Measurements from ENCODE around the gene ZNF726.
"Not testable (repeated sequence)": the region's sequence is repeated elsewhere in the genome, so short reads cannot be mapped to it uniquely, and the experiment has no call there.

ZNF726 gene

GRCh38 chr19:23908165-23908564 is 6.5 kb upstream of the ZNF726 start:
- Mint-ChIP-seq H3K9me3 (peaks cover 10 to 18% of the 10 kb centered on the region in 2 donors), H3K4me1 (no peaks in the 10 kb centered on the region), H3K4me3 (no peak overlapping the region), H3K27me3 (no peaks in the 10 kb centered on the region), H3K27ac (no peak overlapping the region), H3K36me3 (no peaks in the 10 kb centered on the region)
- DNase-seq (no peak), ATAC-seq (replicated peaks) (no peak)

DNA sequence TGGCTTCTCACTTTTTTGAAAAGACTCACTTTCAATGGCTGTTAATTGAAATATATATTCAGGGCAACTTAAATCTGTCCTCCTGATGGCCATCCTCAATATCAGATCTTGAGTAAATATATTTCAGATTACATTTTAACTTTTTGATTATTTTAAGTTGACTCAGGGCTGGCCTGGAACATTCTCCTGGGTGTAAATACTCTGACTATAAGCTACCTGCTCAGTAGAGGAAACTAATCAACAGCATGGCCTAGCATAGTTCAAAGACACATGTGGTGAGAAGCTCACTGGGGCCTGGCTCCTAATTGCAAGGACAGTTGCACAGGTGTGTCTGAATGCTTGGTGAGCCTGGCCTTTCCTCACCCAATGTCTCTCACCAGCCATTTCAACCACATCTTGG is 5.5 kb upstream of the ZNF726 start:
- Mint-ChIP-seq H3K4me1 (peaks cover 0 to 1% of the 10 kb centered on the region in 2 donors), H3K27me3 (no peaks in the 10 kb centered on the region), H3K4me3 (no peak overlapping the region), H3K9me3 (peaks cover 8 to 15% of the 10 kb centered on the region in 2 donors), H3K27ac (no peak overlapping the region), H3K36me3 (no peaks in the 10 kb centered on the region)
- no peak for DNase-seq
- ATAC-seq (replicated peaks): no peak

DNA sequence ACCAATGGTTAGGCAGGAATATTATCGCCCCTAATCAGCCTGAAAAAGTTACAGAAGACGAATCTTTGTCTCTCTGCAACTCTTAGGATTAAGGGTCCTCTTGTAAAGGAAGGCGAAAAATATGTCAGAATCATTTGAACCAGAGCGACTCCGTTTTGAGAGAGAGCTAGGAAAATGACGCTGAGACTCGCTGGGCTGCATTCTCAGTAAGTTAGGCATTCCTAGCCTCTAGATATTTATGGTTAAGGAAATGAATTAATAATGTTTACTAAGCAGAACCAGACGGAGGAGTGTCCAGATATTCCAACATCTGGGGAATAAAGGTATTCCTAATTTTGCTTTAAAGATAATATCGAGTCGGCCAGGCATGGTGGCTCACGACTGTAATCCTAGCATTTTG is 755 bp upstream of the ZNF726 start:
- H3K27me3 Mint-ChIP-seq: no peaks in the 10 kb centered on the region
- peak overlapping the region; percentile 39 to 97 for H3K4me3 Mint-ChIP-seq
- no peak overlapping the region for H3K27ac Mint-ChIP-seq
- no peak for DNase-seq
- peaks cover 8 to 12% of the 10 kb centered on the region in 2 donors for H3K36me3 Mint-ChIP-seq
- no peak for ATAC-seq (replicated peaks)
- no peaks in the 10 kb centered on the region for H3K9me3 Mint-ChIP-seq
- peaks cover 6% of the 10 kb centered on the region in 2 donors for H3K4me1 Mint-ChIP-seq

GRCh38 chr19:23916991-23917390 is 2.3 kb downstream of the ZNF726 start:
- ATAC-seq (replicated peaks) (no peak), DNase-seq (no peak)
- Mint-ChIP-seq H3K36me3 (peaks cover 18 to 24% of the 10 kb centered on the region in 2 donors), H3K27ac (no peak overlapping the region), H3K9me3 (no peaks in the 10 kb centered on the region), H3K27me3 (no peaks in the 10 kb centered on the region), H3K4me3 (no peak overlapping the region), H3K4me1 (peaks cover 6% of the 10 kb centered on the region in 2 donors)

DNA sequence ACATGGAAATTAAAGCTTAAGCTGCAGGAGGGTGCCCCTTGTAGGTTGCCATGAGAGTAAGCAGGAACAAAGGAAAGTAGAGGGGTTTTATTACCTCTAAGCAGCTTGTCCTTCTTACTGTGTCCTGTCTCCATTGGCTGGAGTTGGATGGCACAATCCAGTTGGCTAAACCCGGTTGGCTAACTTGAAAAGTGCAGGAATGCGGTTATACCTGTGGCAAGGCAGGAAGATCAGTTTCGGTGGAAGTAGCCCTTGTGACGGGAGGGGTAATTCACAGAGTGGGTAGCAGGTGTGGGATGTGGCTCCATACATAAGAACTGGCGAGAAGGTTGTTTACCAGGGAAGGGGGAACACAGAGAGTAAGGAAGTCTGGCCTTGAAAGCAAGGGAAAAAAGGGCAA is 3.2 kb downstream of the ZNF726 start:
- Mint-ChIP-seq H3K4me3 (no peak overlapping the region), H3K27ac (peak overlapping the region; percentile 26), H3K27me3 (no peaks in the 10 kb centered on the region), H3K4me1 (peaks cover 6% of the 10 kb centered on the region in 2 donors), H3K36me3 (peaks cover 23 to 28% of the 10 kb centered on the region in 2 donors), H3K9me3 (no peaks in the 10 kb centered on the region)
- ATAC-seq (replicated peaks): no peak
- no peak for DNase-seq

- peaks cover 0 to 5% of the 10 kb centered on the region in 2 donors for H3K9me3 Mint-ChIP-seq
- H3K36me3 Mint-ChIP-seq: peaks cover 40 to 45% of the 10 kb centered on the region in 2 donors
- no peaks in the 10 kb centered on the region for H3K27me3 Mint-ChIP-seq
- no peak for DNase-seq
- no peak overlapping the region for H3K4me3 Mint-ChIP-seq
- H3K4me1 Mint-ChIP-seq: no peaks in the 10 kb centered on the region
- no peak overlapping the region for H3K27ac Mint-ChIP-seq
- ATAC-seq (replicated peaks): no peak
These were observed 10.6 kb downstream of the ZNF726 start for GRCh38 chr19:23925285-23925684.

- H3K36me3 Mint-ChIP-seq: peaks cover 34 to 51% of the 10 kb centered on the region in 2 donors
- no peak for ATAC-seq (replicated peaks)
- no peak for DNase-seq
- no peaks in the 10 kb centered on the region for H3K4me1 Mint-ChIP-seq
- H3K27ac Mint-ChIP-seq: no peak overlapping the region
- H3K9me3 Mint-ChIP-seq: peaks cover 22 to 27% of the 10 kb centered on the region in 2 donors
- no peak overlapping the region for H3K4me3 Mint-ChIP-seq
- no peaks in the 10 kb centered on the region for H3K27me3 Mint-ChIP-seq
These were observed 18.2 kb downstream of the ZNF726 start for GRCh38 chr19:23932878-23933277.

DNA sequence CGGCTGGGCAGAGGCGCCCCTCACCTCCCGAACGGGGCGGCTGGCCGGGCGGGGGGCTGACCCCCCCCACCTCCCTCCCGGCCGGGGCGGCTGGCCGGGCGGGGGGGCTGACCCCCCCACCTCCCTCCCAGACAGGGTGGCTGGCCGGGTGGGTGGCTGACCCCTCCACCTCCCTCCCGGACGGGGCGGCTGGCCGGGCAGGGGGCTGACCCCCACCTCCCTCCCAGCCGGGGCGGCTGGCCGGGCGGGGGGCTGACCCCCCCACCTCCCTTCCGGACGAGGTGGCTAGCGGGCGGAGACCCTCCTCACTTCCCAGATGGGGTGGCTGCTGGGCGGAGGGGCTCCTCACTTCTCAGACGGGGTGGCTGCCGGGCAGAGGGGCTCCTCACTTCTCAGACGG is 22.3 kb downstream of the ZNF726 start:
- not testable (repeated sequence) for DNase-seq; H3K27ac Mint-ChIP-seq; H3K27me3 Mint-ChIP-seq; H3K4me1 Mint-ChIP-seq; ATAC-seq (replicated peaks); H3K4me3 Mint-ChIP-seq
- peaks cover 44 to 45% of the 10 kb centered on the region in 2 donors for H3K9me3 Mint-ChIP-seq
- peaks cover 38 to 58% of the 10 kb centered on the region in 2 donors for H3K36me3 Mint-ChIP-seq

DNA sequence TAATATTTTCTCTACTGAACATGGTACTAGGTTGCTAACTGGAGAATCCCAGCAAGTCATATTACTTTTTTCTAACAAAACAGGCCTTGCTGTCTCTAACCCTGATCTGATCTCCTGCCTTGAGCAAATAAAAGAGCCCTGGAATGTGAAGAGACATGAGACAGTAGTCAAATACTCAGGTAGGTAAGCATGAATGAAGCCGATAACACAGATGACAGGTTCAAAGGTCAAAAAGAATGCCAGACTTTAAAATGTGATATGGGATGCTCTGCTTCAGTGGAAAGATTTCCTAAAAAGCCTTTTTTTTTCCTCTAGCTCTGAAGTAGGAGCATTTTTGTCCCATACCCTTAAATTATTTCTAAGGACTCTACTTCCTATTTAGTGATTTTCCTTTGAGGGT is 28.7 kb downstream of the ZNF726 start:
- no peak overlapping the region for H3K4me3 Mint-ChIP-seq
- peaks cover 61 to 72% of the 10 kb centered on the region in 2 donors for H3K36me3 Mint-ChIP-seq
- no peak for DNase-seq
- H3K4me1 Mint-ChIP-seq: peaks cover 0 to 2% of the 10 kb centered on the region in 2 donors
- no peak overlapping the region for H3K27ac Mint-ChIP-seq
- peaks cover 36 to 38% of the 10 kb centered on the region in 2 donors for H3K9me3 Mint-ChIP-seq
- no peak for ATAC-seq (replicated peaks)
- H3K27me3 Mint-ChIP-seq: no peaks in the 10 kb centered on the region

- DNase-seq (no peak), ATAC-seq (replicated peaks) (no peak)
- Mint-ChIP-seq H3K4me3 (no peak overlapping the region), H3K4me1 (peaks cover 0 to 2% of the 10 kb centered on the region in 2 donors), H3K9me3 (peaks cover 18 to 20% of the 10 kb centered on the region in 2 donors), H3K27me3 (no peaks in the 10 kb centered on the region), H3K27ac (no peak overlapping the region), H3K36me3 (peaks cover 46 to 52% of the 10 kb centered on the region in 2 donors)
These were observed 31.9 kb downstream of the ZNF726 start for GRCh38 chr19:23946569-23946968.

GRCh38 chr19:23949611-23950010 is 34.9 kb downstream of the ZNF726 start:
- peaks cover 27 to 33% of the 10 kb centered on the region in 2 donors for H3K36me3 Mint-ChIP-seq

DNA sequence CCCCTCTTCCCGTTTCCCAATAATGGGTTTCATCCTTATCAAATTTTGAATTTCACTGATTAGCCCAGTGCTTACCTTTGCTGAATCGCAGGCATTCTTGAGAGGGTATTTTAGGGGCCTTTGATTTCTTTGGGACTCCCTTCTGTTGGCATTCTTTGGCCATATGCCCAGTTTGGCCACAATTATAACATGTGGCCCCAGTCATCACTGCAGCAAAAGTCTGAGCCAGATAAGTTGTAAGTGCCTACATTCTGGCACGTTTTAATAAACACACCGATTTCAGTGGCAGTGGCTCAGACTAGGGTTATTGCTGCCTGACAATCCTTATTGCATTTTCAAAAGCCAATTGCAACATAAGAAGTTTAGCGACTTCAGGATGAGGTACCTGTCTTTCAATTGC is 41.4 kb downstream of the ZNF726 start:
- no peaks in the 10 kb centered on the region for H3K27me3 Mint-ChIP-seq
- H3K4me3 Mint-ChIP-seq: no peak overlapping the region
- no peaks in the 10 kb centered on the region for H3K9me3 Mint-ChIP-seq
- H3K27ac Mint-ChIP-seq: no peak overlapping the region
- no peaks in the 10 kb centered on the region for H3K4me1 Mint-ChIP-seq
- no peak for DNase-seq
- no peak for ATAC-seq (replicated peaks)
- H3K36me3 Mint-ChIP-seq: peaks cover 0 to 4% of the 10 kb centered on the region in 2 donors

More at GRCh38 chr19:23949611-23950010, 34.9 kb downstream of the ZNF726 start:
- H3K27me3 Mint-ChIP-seq: no peaks in the 10 kb centered on the region
- no peak for ATAC-seq (replicated peaks)
- peaks cover 0 to 2% of the 10 kb centered on the region in 2 donors for H3K4me1 Mint-ChIP-seq
- H3K27ac Mint-ChIP-seq: no peak overlapping the region
- no peak overlapping the region for H3K4me3 Mint-ChIP-seq
- DNase-seq: no peak
- H3K9me3 Mint-ChIP-seq: peaks cover 8% of the 10 kb centered on the region in 2 donors

DNA sequence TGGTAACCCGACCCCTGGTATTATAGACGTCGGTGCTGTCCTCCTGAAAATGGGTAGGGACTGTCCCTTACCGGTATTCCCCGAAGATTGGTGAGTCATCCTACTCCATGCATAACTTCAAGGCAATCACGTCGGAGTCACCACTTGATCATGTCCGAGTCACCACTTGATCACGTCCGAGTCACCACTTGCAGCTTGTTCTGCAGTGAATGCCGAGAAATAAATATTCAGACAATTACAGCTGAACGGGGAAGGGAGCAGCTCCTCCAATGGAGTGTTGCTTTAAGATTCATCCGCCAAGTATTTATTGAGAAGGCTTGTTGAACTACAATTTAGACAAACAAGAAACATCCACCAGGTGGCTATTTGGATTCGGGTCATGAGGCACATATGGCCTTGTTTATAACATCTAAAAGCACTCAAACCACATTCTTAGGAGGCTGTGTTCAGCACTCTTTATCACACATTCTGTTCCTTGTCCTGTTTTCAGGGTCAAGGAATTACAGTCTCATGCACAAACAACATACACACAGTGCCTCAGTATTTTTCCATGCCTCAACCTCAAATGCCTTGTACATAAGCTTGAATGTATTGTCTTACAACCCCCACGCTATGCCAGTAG is 43.1 kb downstream of the ZNF726 start:
- no peak for DNase-seq
- no peaks in the 10 kb centered on the region for H3K27me3 Mint-ChIP-seq

DNA sequence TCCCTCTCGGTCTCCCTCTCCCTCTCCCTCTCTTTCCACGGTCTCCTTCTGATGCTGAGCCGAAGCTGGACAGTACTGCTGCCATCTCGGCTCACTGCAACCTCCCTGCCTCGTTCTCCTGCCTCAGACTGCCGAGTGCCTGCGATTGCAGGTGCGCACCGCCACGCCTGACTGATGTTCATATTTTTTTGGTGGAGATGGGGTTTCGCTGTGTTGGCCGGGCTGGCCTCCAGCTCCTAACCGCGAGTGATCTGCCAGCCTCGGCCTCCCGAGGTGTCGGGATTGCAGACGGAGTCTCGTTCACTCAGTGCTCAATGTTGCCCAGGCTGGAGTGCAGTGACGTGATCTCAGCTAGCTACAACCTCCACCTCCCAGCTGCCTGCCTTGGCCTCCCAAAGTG is 48.7 kb downstream of the ZNF726 start:
- ATAC-seq (replicated peaks): not testable (repeated sequence)
- H3K9me3 Mint-ChIP-seq: peaks cover 15% of the 10 kb centered on the region in 2 donors

More for the DNA sequence above, 43.1 kb downstream of the ZNF726 start:
- Mint-ChIP-seq H3K4me3 (no peak overlapping the region), H3K27ac (no peak overlapping the region), H3K36me3 (peaks cover 0 to 4% of the 10 kb centered on the region in 2 donors), H3K9me3 (peaks cover 5 to 6% of the 10 kb centered on the region in 2 donors), H3K4me1 (no peaks in the 10 kb centered on the region)
- no peak for ATAC-seq (replicated peaks)

GRCh38 chr19:23963881-23964280 is 49.2 kb downstream of the ZNF726 start:
- H3K36me3 Mint-ChIP-seq; H3K27ac Mint-ChIP-seq; H3K4me3 Mint-ChIP-seq; H3K4me1 Mint-ChIP-seq; DNase-seq; ATAC-seq (replicated peaks): not testable (repeated sequence)
- Mint-ChIP-seq H3K27me3 (peaks cover 6 to 12% of the 10 kb centered on the region in 2 donors), H3K9me3 (peaks cover 15% of the 10 kb centered on the region in 2 donors)

More for the DNA sequence above, 48.7 kb downstream of the ZNF726 start:
- DNase-seq, H3K4me1 Mint-ChIP-seq, H3K4me3 Mint-ChIP-seq, H3K36me3 Mint-ChIP-seq: not testable (repeated sequence)
- Mint-ChIP-seq H3K27me3 (peaks cover 6 to 12% of the 10 kb centered on the region in 2 donors), H3K27ac (peak overlapping the region; percentile 62)

Data from stimulated activated naive B cell treated with anti-CD40 and anti-IgM and Interleukin-4, amounts not matched to agents 10 μg/mL and 1 μg/mL and 100 μg/mL, for 72 hours (primary cell).